Hippocampal formation (tissue), 2 donors: ENCODE measurements around the gene PCNA.
"Not testable (repeated sequence)": the region's sequence is repeated elsewhere in the genome, so short reads cannot be mapped to it uniquely, and the experiment has no call there.

Experiments
- DNase-seq, 2 donors: peaks; one replicate each; lab custom pipeline; 2025; lab: John Stamatoyannopoulos, UW

PCNA gene

GRCh38 chr20:5143851-5144250 is 24.1 kb upstream of the PCNA start:
- DNase-seq: no peak

- DNase-seq: peak; percentile 28 to 73
These were observed 21.9 kb upstream of the PCNA start for GRCh38 chr20:5141615-5142014.

- DNase-seq: peak in 1 of 2 donors; percentile 38
These were observed 20.4 kb upstream of the PCNA start for GRCh38 chr20:5140195-5140594.

GRCh38 chr20:5136096-5136495 is 16.3 kb upstream of the PCNA start:
- no peak for DNase-seq

- DNase-seq: peak; percentile 37 to 61
These were observed 15.7 kb upstream of the PCNA start for GRCh38 chr20:5135363-5136012.

- no peak for DNase-seq
These were observed 14.2 kb upstream of the PCNA start for GRCh38 chr20:5133998-5134397.

- no peak for DNase-seq
These were observed 11.7 kb upstream of the PCNA start for GRCh38 chr20:5131502-5131901.

- DNase-seq: no peak
These were observed 9.1 kb upstream of the PCNA start for GRCh38 chr20:5128886-5129285.

- DNase-seq: no peak
These were observed 8.2 kb upstream of the PCNA start for GRCh38 chr20:5127859-5128424.

GRCh38 chr20:5127204-5127858 is 7.6 kb upstream of the PCNA start:
- DNase-seq: peak in 1 of 2 donors; percentile 39

- peak; percentile 99 to 100 for DNase-seq
These were observed 6.9 kb upstream of the PCNA start, which contains the start of gene CDS2 for GRCh38 chr20:5126512-5127203. Gene CDS2 (plus strand): TSS chr20:5127008. CDS start chr20:5127093, 85 bp downstream.

- no peak for DNase-seq
These were observed 3.1 kb upstream of the PCNA start for GRCh38 chr20:5122873-5123260.

- DNase-seq: no peak
These were observed 373 bp upstream of the PCNA start for GRCh38 chr20:5120185-5120476.

GRCh38 chr20:5119143-5119434 is 669 bp downstream of the PCNA start:
- no peak for DNase-seq

- no peak for DNase-seq
These were observed 1.3 kb downstream of the PCNA start for GRCh38 chr20:5118220-5119142.

GRCh38 chr20:5116875-5117274 is 2.9 kb downstream of the PCNA start:
- no peak for DNase-seq

- no peak for DNase-seq
These were observed 5.4 kb downstream of the PCNA start for GRCh38 chr20:5114403-5114802.

- DNase-seq: no peak
These were observed 6.2 kb downstream of the PCNA start for GRCh38 chr20:5113615-5113986.

- DNase-seq: peak in 1 of 2 donors; percentile 35
These were observed 10.5 kb downstream of the PCNA start for GRCh38 chr20:5109276-5109675.

- DNase-seq: no peak
These were observed 15.3 kb downstream of the PCNA start for GRCh38 chr20:5104479-5104878.

- peak; percentile 60 to 63 for DNase-seq
These were observed 18.9 kb downstream of the PCNA start for GRCh38 chr20:5100684-5101347.

- DNase-seq: not testable (repeated sequence)
These were observed 19.8 kb downstream of the PCNA start for GRCh38 chr20:5099909-5100308.
